Measurements from ENCODE around the gene TKTL1.

DNA sequence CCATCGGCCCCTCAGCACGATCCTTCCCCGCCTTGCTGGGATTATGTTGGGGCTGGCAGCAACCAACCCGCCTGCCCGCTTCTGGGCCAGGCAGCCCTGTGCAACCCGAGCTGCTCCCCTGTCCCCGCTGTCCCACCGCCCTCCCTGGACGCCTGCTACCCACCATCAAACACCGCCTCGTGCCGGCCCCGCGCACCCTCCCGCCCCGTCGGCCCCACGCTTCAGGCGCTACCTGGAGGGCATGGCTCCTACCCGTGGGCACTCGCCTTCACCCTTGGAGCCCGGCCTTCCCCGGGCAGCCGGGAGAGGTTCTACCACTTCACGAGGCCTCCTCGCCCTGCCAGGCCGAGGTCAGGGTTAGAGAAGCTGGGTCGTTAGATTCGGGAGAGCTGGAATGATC lies 37.0 kb downstream of the TKTL1 start:
- TF ChIP-seq EZH2 (IDR thresholded peaks at IDR 0.05; ENCODE audit: insufficient read depth, poor library complexity, severe bottlenecking) (no peak), EZH2phosphoT487 (IDR thresholded peaks at IDR 0.05; ENCODE audit: insufficient read depth, low read depth) (no peak)
